ENCODE measurements around the gene PEAK1.

PEAK1 gene

DNA sequence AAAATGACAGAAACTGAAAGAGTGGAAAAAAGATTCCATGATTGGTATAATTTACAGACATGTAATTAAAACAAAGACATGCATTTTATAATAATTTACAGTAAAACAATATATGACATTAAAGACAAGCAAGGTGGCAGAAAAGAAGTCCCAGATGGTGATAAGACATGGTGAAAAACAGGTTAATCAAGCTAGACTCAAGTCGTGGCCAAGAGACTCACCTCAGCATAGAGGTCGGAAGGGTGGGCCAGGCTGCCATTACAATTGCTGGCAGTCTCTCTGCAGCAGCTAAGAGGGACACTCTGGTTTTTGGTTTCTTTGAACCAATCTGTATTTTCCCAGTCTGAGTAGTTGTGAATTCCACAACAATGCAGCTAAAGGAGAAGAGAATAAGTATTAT, 367.3 kb downstream of the PEAK1 start:
- H3K27ac ChIP-seq: no peak overlapping the region
- TF ChIP-seq ZFX (IDR thresholded peaks at IDR 0.05) (no peak), CTCF (conservative IDR thresholded peaks at IDR 0.05) (no peak)
